ENCODE results near the gene BBOX1.
"Not testable (repeated sequence)": the region's sequence is repeated elsewhere in the genome, so short reads cannot be mapped to it uniquely, and the experiment has no call there.

Gene BBOX1, protein sequence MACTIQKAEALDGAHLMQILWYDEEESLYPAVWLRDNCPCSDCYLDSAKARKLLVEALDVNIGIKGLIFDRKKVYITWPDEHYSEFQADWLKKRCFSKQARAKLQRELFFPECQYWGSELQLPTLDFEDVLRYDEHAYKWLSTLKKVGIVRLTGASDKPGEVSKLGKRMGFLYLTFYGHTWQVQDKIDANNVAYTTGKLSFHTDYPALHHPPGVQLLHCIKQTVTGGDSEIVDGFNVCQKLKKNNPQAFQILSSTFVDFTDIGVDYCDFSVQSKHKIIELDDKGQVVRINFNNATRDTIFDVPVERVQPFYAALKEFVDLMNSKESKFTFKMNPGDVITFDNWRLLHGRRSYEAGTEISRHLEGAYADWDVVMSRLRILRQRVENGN

GRCh38 chr11:27040302-27041115 lies at the start of gene BBOX1:
Gene BBOX1 (plus strand): TSS chr11:27040815. CDS start chr11:27055431, 14,616 bp downstream.
- no peak for DNase-seq (ENCODE audit: low read depth)

GRCh38 chr11:26992031-26992541 lies 48.5 kb upstream of the BBOX1 start:
- no peak for DNase-seq (ENCODE audit: low read depth)

DNA sequence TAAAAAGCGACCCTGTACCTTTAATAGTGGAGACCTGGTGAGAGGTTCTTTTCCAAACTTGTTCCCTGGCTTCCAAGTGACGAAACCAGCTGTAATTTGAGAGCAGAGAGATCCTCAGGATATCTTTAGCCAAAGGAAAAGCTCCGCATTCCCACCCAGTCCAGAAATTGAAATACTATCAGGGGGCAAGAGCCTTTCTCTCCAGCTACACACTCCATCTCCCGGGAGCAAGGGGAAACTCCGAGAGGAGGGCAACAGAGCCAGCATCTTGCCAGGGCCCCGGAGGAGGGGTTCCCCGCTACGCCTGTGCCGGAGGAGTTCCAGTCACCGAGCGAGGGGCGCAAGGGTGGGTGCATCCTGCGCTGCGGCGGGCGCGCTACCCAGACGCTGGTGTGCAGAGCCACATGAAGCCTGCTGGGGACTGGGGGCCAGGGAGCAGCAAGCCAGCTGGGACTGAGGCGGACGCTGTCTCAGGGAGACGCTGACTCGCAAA lies 46.6 kb upstream of the BBOX1 start, which contains the start of gene FIBIN:
Gene FIBIN (plus strand): TSS at position 148 of the 493 bp plus-strand sequence. CDS start 415 bp downstream, outside the sequence.
- DNase-seq (ENCODE audit: low read depth): no peak

GRCh38 chr11:26994631-26995095 lies 46.0 kb upstream of the BBOX1 start:
- DNase-seq (ENCODE audit: low read depth): no peak

DNA sequence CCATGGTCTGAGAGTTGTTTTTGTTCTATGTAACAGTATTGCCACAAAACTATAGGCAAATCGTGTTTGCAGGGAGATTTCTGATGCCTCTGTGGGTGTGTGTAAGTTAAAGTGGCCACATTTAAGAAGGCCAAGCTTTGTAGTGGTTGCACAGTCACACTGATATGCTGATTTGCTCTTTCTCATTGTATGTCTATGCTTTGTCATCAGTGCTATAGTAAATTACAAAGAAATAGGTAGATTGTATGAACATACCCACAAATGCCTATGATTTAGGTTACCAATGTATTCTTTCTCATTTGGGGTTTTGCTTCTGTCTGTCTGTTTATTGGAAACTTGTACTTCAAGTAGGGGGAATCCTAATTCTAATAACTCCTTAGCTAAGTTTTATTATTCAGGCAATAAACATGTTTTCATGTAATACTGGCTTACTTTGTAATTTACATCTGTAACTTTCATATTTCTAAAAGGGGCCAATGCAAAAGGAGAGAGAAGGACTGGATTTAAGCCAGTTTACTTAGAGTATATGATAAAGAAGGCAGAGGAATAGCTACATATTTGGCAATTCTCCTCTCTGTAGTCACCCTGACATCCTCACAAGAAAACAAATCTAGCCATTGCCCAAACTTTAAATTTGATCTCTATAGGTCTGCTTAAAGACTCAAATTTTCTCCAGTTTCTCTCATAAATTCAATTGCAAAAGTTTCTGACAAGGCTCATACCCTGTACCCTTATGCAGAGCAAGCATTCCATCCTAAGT lies 44.7 kb upstream of the BBOX1 start:
- DNase-seq (ENCODE audit: low read depth): no peak

DNA sequence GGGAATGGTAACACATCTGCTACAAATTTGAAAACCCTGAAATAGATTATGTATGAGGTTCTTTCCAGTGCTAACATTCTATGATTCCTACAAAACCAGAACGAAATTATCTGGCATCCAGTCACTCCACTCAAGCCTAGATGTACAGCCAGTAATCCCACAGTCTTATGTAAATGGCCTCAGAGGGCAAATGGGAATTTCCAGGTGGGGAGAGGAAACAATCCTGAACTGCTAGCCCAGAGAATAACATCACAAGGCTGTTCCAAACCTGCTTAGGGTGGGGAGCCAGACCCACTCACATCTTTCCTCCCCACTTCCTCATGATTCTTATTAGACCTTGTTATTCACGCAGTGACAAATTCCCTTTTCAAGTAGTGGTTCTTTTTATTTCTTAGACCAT lies 43.2 kb upstream of the BBOX1 start:
- DNase-seq (ENCODE audit: low read depth): no peak

DNA sequence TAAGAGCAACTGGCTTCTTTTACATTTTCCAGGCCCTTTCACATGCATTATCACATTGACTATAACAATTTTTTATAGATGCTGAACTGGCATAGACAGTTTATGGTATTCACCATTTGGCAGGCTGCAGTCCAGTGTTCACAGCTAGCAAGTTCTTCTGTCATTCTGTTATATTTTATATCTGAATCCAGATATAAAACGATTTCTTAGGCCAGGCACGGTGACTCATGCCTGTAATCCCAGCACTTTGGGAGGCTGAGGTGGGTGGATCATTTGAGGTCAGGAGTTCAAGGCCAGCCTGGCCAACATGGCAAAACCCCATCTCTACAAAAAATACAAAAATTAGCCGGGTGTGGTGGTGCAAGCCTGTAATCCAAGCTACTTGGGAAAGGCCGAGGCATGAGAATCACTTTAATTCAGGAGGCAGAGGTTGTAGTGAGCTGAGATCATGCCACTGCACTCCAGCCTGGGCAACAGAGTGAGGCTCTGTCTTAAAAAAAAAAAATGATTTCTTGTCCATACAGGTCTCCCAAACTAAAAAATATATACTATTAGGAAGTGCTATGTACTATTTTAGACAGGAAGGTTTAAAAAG lies 39.4 kb upstream of the BBOX1 start:
- DNase-seq (ENCODE audit: low read depth): not testable (repeated sequence)

DNA sequence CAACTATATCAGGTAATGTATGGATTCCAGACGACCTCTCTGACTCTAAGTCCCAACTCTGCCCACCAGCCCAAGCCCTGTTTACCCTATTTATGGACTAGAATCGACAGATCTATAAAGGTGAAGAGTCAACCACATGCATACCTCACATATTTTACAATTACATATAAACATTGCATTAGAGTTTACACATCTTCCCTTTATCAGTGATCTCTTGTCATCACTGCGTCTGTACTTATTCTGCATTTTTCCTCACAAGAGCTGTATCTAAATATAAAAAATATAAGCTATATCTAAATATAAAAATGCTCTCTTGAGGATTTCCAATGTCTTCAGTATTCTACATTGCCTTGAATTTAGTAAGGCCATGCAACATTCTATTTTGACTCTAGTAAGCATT lies 38.2 kb upstream of the BBOX1 start:
- no peak for DNase-seq (ENCODE audit: low read depth)

- no peak for DNase-seq (ENCODE audit: low read depth)
These were observed 37.8 kb upstream of the BBOX1 start for GRCh38 chr11:27002838-27003237.

GRCh38 chr11:27004103-27004502 lies 36.5 kb upstream of the BBOX1 start:
- DNase-seq (ENCODE audit: low read depth): no peak

GRCh38 chr11:27008811-27009535 lies 31.6 kb upstream of the BBOX1 start:
- no peak for DNase-seq (ENCODE audit: low read depth)

- no peak for DNase-seq (ENCODE audit: low read depth)
These were observed 28.9 kb upstream of the BBOX1 start for GRCh38 chr11:27011560-27012233.

DNA sequence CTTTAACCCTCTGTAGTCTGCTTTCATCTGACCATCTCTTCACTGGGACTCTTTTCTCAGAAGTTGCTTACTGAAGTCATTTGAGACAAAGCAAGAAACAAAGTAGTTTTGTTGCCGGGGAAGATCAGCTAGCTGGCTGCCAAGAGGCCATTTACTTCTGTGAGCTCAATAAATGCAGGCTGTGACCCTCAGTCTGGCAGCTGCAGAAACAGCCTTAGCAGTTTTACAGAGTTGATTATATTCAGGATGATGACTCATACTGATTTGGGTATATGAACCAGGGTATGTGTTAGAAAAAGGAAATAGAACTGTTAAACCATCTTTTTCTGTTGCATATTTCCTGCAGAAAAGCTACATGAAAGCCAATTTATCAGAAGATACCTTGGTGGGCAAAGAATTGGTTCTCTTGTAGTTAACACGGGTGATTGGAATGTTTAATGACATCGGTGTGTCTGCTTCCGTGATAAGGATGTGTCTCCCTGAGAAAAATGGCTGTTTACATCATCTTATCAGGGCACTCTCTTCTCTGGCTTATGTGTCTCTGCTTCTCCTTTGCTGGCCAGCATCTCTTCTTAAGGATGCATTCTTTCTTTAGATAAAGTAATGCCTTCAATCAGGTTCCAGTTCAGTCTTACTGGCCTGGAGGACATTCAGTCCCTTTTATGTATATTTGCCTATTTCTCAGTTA lies 28.2 kb upstream of the BBOX1 start:
- DNase-seq (ENCODE audit: low read depth): no peak

- DNase-seq (ENCODE audit: low read depth): no peak
These were observed 26.7 kb upstream of the BBOX1 start for GRCh38 chr11:27013781-27014361.

- no peak for DNase-seq (ENCODE audit: low read depth)
These were observed 21.6 kb upstream of the BBOX1 start for GRCh38 chr11:27018902-27019529.

DNA sequence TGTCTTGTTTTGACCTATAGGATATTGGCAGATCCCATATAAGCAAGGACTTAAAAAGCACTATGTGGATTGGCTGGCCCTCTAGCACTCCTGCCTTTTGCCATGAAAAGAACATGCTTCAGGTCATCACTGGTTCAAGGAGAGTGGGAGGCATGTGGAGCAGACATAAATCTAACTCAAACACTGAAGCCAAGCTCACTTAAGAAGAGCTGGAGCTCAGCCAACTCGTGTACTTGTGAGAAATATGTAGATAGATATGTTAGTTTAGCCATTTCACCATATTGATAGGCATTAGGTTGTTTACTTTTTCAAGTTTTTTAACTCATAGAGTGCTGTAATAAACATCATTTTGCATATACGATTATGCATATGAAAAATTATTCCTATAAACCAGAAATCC lies 19.9 kb upstream of the BBOX1 start:
- no peak for DNase-seq (ENCODE audit: low read depth)

DNA sequence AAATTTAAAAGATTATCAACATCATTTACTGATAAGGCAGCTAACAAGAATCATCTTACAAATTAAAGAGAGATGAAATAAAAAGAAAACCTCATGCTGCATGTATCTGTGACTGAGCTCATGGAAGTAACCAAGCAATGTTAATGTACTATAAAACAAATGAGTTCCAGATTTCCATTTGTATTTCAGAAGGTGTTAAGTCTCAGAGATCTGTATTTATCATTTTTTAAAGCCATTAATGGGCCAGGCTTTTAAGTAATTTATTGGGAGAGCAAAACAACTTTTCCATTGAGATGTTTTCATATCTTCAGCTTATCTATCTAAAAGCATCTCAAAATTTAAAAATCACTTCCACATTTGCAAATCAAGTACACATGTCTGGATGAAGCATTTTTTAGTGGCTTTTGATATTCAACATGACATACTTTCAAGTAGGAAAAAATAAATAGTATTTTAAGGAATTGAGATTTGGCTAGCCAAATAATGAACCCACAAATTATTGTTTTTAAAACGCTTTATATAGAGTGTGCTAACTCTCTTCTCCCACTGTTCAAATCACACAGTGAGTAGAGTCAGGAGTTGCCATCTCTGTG lies 17.9 kb upstream of the BBOX1 start:
- DNase-seq (ENCODE audit: low read depth): no peak

DNA sequence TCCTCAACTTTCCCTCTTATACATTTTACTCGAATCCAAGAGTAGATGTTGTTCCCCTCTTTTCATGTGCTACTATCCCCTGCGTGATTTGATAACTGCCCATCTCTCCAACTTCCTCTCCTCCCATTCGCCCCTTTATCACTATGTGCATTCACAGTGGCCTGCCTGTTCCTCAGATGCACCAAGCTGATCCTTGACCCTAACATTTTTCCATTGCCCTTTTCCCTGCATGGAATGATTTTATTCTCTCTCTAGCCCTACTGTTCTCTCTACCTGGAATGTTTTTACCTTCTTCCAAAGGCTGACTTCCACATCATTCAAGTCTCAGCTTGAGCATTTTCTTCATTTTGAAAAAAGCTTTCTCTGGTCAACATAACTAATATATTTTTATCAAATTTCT lies 15.8 kb upstream of the BBOX1 start:
- no peak for DNase-seq (ENCODE audit: low read depth)

Data from activated T-cell treated with anti-CD3 and anti-CD28 coated beads for 48 hours (primary cell).